MG63 (cell line): Measurements from ENCODE around the gene GPBP1L1. TPM values are rescaled to one million over a fixed set of nuclear protein-coding genes. Genes with fewer than 3 reads are reported as not detected.
"Not testable (repeated sequence)": the region's sequence is repeated elsewhere in the genome, so short reads cannot be mapped to it uniquely, and the experiment has no call there.

Experiments used
- DNase-seq: peaks from one replicate; pipeline ENCODE4 v3.0.0-alpha.2; 2020
- H3K27me3 ChIP-seq: fragments of 250-450 bp; sonication (Bioruptor Pico); 2 replicates; pipeline ENCODE4 v1.5.1; 2020; ENCODE audit warnings: mild to moderate bottlenecking, moderate library complexity
- H3K36me3 ChIP-seq: fragments of 250-450 bp; sonication (Bioruptor Pico); 2 replicates; pipeline ENCODE4 v1.5.1; 2020; ENCODE audit warnings: mild to moderate bottlenecking, moderate library complexity
- H3K4me3 ChIP-seq: fragments of 250-450 bp; sonication (Bioruptor Pico); 2 replicates; pipeline ENCODE4 v1.5.1; 2020; ENCODE audit warnings: mild to moderate bottlenecking, moderate library complexity
- H3K9me3 ChIP-seq: fragments of 250-450 bp; sonication (Bioruptor Pico); 2 replicates; pipeline ENCODE4 v1.5.1; 2020; ENCODE audit warnings: mild to moderate bottlenecking, moderate library complexity
- total RNA-seq: library from RNA; depleted of rRNA; stranded (reverse); fragments of >200 nt; shearing (Covaris generic); gene quantifications from 2 replicates; pipeline ENCODE4 v1.2.3, GENCODE V29; 2014; ENCODE audit warnings: low replicate concordance

The GPBP1L1 gene
- total RNA-seq, 1 experiment from 2014 or later, result 126 TPM

GRCh38 chr1:45621501-45621836 lies 64.9 kb downstream of the GPBP1L1 start:
- Histone ChIP-seq H3K36me3 (peaks cover 36% of the 10 kb centered on the region), H3K9me3 (no peaks in the 10 kb centered on the region), H3K4me3 (no peak overlapping the region), H3K27me3 (no peaks in the 10 kb centered on the region)
- no peak for DNase-seq

- H3K4me3 ChIP-seq, result no peak overlapping the region
- peaks cover 38% of the 10 kb centered on the region for H3K36me3 ChIP-seq
- H3K27me3 ChIP-seq, result no peaks in the 10 kb centered on the region
- no peaks in the 10 kb centered on the region for H3K9me3 ChIP-seq
- DNase-seq, result no peak
Observed at GRCh38 chr1:45620588-45621500, 65.5 kb downstream of the GPBP1L1 start.

- no peak for DNase-seq
- Histone ChIP-seq H3K4me3 (no peak overlapping the region), H3K27me3 (no peaks in the 10 kb centered on the region), H3K36me3 (peaks cover 48% of the 10 kb centered on the region), H3K9me3 (no peaks in the 10 kb centered on the region)
Observed at GRCh38 chr1:45619149-45619921, 67.0 kb downstream of the GPBP1L1 start.

DNA sequence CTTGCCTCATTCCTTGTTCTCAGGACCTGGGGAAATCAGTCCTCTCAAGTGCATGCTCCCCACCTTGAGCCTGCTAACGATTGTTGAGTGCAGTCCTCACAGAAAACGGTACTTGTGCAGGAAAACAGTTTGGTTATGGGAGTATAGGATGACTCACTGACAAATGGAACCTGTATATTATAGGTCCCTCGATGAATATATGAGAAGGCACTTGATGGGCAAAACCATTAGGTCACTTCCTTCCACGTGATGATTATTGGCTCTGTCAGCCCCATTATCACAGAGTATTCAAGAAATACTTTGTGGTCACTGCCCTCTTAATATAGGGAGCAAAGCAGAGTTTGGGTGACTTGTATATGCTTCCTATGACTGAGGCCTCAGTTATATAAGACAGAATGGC lies 68.7 kb downstream of the GPBP1L1 start:
- Histone ChIP-seq H3K4me3 (no peak overlapping the region), H3K9me3 (no peaks in the 10 kb centered on the region), H3K36me3 (peaks cover 60% of the 10 kb centered on the region), H3K27me3 (no peaks in the 10 kb centered on the region)
- DNase-seq, result no peak

GRCh38 chr1:45615885-45616284 lies 70.4 kb downstream of the GPBP1L1 start:
- no peak overlapping the region for H3K4me3 ChIP-seq
- H3K9me3 ChIP-seq, result no peaks in the 10 kb centered on the region
- peaks cover 68% of the 10 kb centered on the region for H3K36me3 ChIP-seq
- no peak for DNase-seq
- no peaks in the 10 kb centered on the region for H3K27me3 ChIP-seq

- Histone ChIP-seq H3K36me3 (peaks cover 84% of the 10 kb centered on the region), H3K9me3 (no peaks in the 10 kb centered on the region), H3K4me3 (no peak overlapping the region), H3K27me3 (no peaks in the 10 kb centered on the region)
- no peak for DNase-seq
Observed at GRCh38 chr1:45612941-45613579, 73.3 kb downstream of the GPBP1L1 start.

- no peak for DNase-seq
- peaks cover 81% of the 10 kb centered on the region for H3K36me3 ChIP-seq
- no peak overlapping the region for H3K4me3 ChIP-seq
- no peaks in the 10 kb centered on the region for H3K27me3 ChIP-seq
- no peaks in the 10 kb centered on the region for H3K9me3 ChIP-seq
Observed at GRCh38 chr1:45610589-45611226, 75.6 kb downstream of the GPBP1L1 start.

GRCh38 chr1:45608175-45609156 lies 77.9 kb downstream of the GPBP1L1 start:
- Histone ChIP-seq H3K27me3 (no peaks in the 10 kb centered on the region), H3K36me3 (peaks cover 73% of the 10 kb centered on the region), H3K4me3 (no peak overlapping the region), H3K9me3 (no peaks in the 10 kb centered on the region)
- DNase-seq, result no peak

DNA sequence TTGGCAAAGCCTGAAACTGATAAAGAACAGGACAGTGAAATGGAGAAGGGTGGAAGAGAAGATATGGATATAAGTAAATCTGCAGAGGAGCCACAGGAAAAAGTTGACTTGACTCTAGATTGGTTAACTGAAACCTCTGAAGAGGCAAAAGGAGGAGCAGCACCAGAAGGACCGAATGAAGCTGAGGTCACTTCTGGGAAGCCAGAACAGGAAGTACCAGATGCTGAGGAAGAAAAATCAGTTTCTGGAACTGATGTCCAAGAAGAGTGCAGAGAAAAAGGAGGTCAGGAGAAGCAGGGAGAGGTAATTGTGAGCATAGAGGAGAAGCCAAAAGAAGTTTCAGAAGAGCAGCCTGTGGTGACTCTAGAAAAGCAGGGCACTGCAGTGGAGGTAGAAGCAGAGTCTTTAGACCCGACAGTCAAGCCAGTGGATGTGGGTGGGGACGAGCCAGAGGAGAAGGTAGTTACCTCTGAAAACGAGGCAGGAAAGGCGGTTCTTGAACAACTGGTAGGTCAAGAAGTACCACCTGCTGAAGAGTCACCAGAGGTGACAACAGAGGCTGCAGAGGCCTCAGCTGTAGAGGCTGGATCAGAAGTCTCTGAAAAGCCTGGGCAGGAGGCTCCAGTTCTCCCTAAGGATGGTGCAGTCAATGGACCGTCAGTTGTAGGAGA lies 78.8 kb downstream of the GPBP1L1 start:
- no peaks in the 10 kb centered on the region for H3K27me3 ChIP-seq
- H3K4me3 ChIP-seq, result no peak overlapping the region
- H3K9me3 ChIP-seq, result no peaks in the 10 kb centered on the region
- no peak for DNase-seq
- peaks cover 68% of the 10 kb centered on the region for H3K36me3 ChIP-seq

DNA sequence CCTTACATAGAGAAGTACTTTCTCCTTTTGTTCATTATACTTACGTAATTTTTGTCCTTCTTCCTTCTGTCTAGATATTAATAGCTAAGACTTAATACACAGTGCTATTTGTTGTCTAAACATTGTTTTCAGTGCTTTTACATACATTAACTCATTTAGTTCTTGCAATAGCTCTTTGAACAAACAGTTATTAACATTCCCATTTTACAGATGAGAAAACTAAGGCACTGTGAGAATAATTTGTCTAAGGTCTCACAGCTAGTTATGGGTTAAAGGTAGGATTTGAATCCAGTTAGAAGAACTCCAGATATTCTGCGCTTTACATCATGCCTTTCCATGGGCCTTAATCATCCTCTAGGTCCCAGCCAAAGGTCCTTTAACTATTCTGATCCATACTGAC lies 82.1 kb downstream of the GPBP1L1 start:
- Histone ChIP-seq H3K36me3 (peaks cover 46% of the 10 kb centered on the region), H3K4me3 (no peak overlapping the region), H3K9me3 (no peaks in the 10 kb centered on the region), H3K27me3 (no peaks in the 10 kb centered on the region)
- DNase-seq, result no peak

- not testable (repeated sequence) for H3K27me3 ChIP-seq
Observed at GRCh38 chr1:45596765-45597164, 89.6 kb downstream of the GPBP1L1 start.

DNA sequence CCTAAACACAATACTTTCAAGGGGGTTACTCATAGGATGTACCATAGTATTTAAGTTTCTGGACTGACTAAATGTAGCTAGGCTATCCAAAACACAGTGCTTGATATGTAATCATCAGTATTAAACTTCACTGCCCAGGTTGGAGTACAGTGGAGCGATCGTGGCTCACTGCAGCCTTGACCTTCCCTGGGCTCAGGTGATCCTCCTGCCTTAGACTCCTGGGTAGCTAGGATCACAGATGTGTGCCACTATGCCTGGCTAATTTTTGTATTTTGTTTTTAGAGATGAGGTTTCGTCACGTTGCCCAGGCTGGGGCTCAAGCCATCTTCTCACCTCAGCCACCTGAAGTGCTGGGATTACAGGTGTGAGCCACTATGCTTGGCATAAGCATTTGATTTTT lies 91.9 kb downstream of the GPBP1L1 start:
- peaks cover 57% of the 10 kb centered on the region for H3K36me3 ChIP-seq
- no peaks in the 10 kb centered on the region for H3K27me3 ChIP-seq
- DNase-seq, result no peak
- H3K4me3 ChIP-seq, result no peak overlapping the region
- H3K9me3 ChIP-seq, result no peaks in the 10 kb centered on the region

More at GRCh38 chr1:45596765-45597164, 89.6 kb downstream of the GPBP1L1 start:
- not testable (repeated sequence) for H3K4me3 ChIP-seq, H3K9me3 ChIP-seq, DNase-seq
- H3K36me3 ChIP-seq, result peaks cover 47% of the 10 kb centered on the region

- DNase-seq, result no peak
- no peaks in the 10 kb centered on the region for H3K9me3 ChIP-seq
- H3K36me3 ChIP-seq, result peaks cover 32% of the 10 kb centered on the region
- H3K4me3 ChIP-seq, result no peak overlapping the region
- no peaks in the 10 kb centered on the region for H3K27me3 ChIP-seq
Observed at GRCh38 chr1:45589861-45590260, 96.5 kb downstream of the GPBP1L1 start.

DNA sequence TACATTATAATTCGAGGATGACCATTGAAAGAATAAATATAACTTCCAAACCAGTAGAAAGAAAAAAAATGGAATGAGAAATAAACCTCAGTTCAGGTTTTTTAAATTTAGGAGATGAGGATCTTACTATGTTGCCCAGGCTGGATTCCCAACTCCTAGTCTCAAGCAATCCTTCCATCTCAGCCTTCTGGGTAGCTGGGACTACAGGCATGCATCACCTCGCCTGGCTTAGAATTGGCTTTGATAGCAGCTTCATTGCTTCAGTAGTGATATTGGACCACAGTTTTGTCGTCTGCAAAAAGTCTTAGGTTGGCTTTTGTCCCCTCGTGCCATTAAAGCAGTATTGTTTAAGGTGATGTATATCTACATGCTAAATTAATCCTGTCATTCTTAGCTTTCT lies 99.6 kb downstream of the GPBP1L1 start:
- no peaks in the 10 kb centered on the region for H3K27me3 ChIP-seq
- peaks cover 19% of the 10 kb centered on the region for H3K36me3 ChIP-seq
- no peak overlapping the region for H3K4me3 ChIP-seq
- H3K9me3 ChIP-seq, result no peaks in the 10 kb centered on the region
- DNase-seq, result no peak

- Histone ChIP-seq H3K36me3 (peaks cover 9% of the 10 kb centered on the region), H3K4me3 (peak overlapping the region; percentile 98), H3K9me3 (no peaks in the 10 kb centered on the region), H3K27me3 (no peaks in the 10 kb centered on the region)
- DNase-seq, result no peak
Observed at GRCh38 chr1:45585496-45586075, 100.7 kb downstream of the GPBP1L1 start.
